Measurements from ENCODE around the gene BAIAP3. TPM values are rescaled to one million over a fixed set of nuclear protein-coding genes. Genes with fewer than 3 reads are reported as not detected.

BAIAP3 gene
- total and polyA plus RNA-seq, 2 donors (not counting 3 experiments of a cell fraction or from before 2014, with no cell fraction given) = 0.36 to 0.66 TPM

DNA sequence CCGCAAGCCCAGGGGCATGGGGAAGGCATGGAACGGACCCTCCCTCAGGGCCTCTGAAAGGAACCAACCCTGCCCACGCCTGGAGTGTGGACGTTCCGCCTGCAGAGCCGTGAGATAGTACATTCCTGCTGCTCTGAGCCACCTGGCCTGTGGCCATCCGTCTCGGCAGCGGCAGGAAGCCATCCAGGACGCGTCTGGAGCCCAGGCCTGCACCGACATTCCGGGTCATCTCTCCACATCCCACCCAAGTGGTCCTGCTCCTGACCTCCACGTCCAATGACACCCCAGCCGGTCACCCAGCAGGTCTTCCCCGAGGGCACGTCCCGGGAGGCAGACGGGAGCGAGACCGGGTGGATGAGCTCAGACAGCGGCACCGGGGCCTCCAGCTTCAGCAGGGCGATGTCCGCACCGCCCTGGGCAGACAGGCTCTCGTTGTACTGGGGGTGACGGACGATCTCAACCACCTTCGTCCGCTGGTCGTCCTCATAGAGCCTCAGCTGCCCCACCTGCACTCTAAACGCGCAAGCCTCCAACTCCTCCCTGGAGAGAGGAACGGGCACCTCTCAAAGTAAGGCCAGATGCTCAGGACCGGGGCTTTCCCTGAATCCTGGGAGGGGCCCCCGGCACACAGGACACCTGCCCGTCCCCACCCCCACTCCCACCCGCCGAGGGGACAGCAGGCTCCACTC is 45.3 kb upstream of the BAIAP3 start:
- Histone ChIP-seq H3K4me2 (ENCODE audit: insufficient read depth, low read length) (no peak overlapping the region), H3K36me3 (ENCODE audit: control insufficient read depth in 2 of 2, extremely low read depth in 1 of 2, insufficient read depth in 2 of 2, low read length in 2 of 2) (no peaks in the 10 kb centered on the region), H3K27me3 (ENCODE audit: control insufficient read depth in 2 of 2, insufficient read depth in 2 of 2, low read length in 2 of 2) (peaks cover 17 to 18% of the 10 kb centered on the region in 2 experiments), H3K27ac (ENCODE audit: insufficient read depth, low read depth, low read length) (no peak overlapping the region), H3K9me1 (replicated peaks; ENCODE audit: control insufficient read depth, extremely low read depth, insufficient read depth, low read length) (no peaks in the 10 kb centered on the region), H3K9me3 (replicated peaks; ENCODE audit: control insufficient read depth, insufficient read depth, low read length) (no peaks in the 10 kb centered on the region), H3K4me1 (ENCODE audit: control insufficient read depth, extremely low read depth, insufficient read depth, low read length) (no peaks in the 10 kb centered on the region), H3K79me2 (ENCODE audit: control insufficient read depth, insufficient read depth, low read length) (no peaks in the 10 kb centered on the region), H2AFZ (ENCODE audit: low read depth, low read length) (no peak overlapping the region), H3K4me3 (replicated peaks in 1 of 3; ENCODE audit: insufficient read depth in 1 of 3, low read depth in 1 of 3, low read length in 3 of 3) (no peak overlapping the region), H3K9ac (replicated peaks; ENCODE audit: extremely low read depth, insufficient read depth, low read length) (no peak overlapping the region), H4K20me1 (replicated peaks; ENCODE audit: control insufficient read depth, extremely low read depth, insufficient read depth, low read length) (no peaks in the 10 kb centered on the region)
- dilution Hi-C loops (cut with MboI; ENCODE audit: extremely low pct_ligation_motif_present, low sequenced_read_pairs) (no loop called here), intact Hi-C loops (cut with micrococcal nuclease) (no loop called here)
- no TSS peak for BruUV-seq (replicated peaks)
- TF ChIP-seq GATA2 (IDR thresholded peaks at IDR 0.05; ENCODE audit: insufficient read depth, insufficient read length, low read depth, low read length) (no peak), JUN (IDR thresholded peaks at IDR 0.05; ENCODE audit: borderline replicate concordance, insufficient read depth, insufficient read length, low read depth) (no peak), MYC (IDR thresholded peaks at IDR 0.05; ENCODE audit: low read depth, low read length) (no peak), POLR2A (IDR thresholded peaks at IDR 0.05; ENCODE audit: low read depth, low read length) (no peak), CTCF (IDR thresholded peaks at IDR 0.05; ENCODE audit: extremely low read depth in 1 of 2, insufficient read depth in 1 of 2, low read depth in 1 of 2, low read length in 2 of 2) (no peak)
- CTCF ChIA-PET = no interaction called here
- no peak for DNase-seq (ENCODE audit: low read depth, low spot score)
- FAIRE-seq = no peak
- POLR2A ChIA-PET = no interaction called here
